HG02884 (cell line): Measurements from ENCODE around the gene TMTC2.
"Not testable (repeated sequence)": the region's sequence is repeated elsewhere in the genome, so short reads cannot be mapped to it uniquely, and the experiment has no call there.

Experiments
- ATAC-seq: cut with Tn5 transposase; IDR thresholded peaks from one replicate; pipeline ENCODE4 v1.9.1; 2021; ENCODE audit warnings: mild to moderate bottlenecking, moderate library complexity; ENCODE audit not compliant: unreplicated experiment

Gene TMTC2

DNA sequence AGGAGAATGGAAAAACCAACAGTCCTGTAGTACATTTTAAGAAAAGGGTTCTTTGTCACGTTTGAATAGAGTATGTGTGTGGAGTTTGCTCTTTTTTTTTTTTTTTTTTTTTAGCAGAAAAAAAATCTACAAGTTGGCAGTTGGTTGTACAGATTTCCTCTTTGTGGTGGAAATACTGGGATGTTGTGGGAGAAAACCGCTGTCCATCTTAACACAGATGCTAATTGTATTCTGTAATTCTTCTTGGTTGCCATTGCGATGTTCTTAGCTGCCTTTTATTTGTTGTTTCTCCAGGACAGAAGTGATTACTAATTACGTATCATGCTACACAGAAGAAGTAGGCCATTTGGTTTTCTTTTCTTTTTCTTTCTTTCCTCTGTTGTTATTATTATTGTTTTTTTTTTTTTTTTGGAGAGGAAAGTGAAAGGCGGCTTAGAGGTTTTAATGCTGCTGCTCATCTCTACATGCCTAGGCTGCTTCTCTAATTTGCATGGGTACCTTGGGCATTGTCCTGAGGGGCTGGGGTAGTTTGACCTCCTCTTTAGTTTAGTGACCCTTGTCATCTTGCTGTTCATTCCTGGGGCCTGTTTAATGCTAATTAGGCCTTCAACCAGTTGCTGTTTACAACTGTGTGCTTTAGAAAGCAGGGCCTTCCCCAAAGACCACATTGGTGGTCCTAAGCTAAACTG is 94.7 kb downstream of the TMTC2 start:
- ATAC-seq = no peak

DNA sequence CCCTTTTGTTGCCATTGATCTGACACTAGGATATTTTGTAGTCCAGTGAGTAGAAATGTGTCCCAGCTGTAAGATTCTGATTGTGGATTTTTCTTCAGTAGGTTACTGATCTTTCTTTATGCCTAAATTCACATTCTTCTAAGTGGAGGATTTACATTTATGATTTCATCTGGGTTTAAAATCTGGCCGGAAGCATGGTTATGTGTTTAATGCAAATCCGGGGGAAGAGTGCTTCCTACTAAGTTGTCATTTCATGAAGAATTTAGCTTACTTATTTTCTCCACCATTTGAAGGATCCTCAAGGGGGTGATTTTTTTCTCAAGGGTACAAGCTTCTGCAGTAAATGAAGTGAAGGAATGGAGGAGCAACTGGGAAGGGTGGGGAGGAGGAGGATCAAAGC is 96.7 kb downstream of the TMTC2 start:
- ATAC-seq = no peak

DNA sequence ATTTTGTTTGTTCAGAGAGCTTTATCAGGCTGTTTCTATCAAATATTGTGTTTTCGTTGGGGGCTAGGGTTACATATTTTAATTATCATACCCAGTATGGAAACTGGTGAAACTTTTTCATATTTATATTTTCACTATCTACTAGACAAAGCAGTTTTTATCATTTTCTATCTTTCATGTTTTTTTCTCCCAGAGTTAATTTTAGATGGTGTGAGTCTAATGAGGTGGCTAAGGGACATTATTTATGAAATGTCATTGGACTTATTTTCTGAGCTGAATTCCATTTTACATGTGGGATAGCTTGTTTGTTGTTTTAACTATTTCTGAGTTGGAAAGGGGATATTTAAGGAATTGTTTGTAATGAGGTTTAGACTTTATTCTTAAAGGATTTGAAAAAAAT is 100.3 kb downstream of the TMTC2 start:
- no peak for ATAC-seq

DNA sequence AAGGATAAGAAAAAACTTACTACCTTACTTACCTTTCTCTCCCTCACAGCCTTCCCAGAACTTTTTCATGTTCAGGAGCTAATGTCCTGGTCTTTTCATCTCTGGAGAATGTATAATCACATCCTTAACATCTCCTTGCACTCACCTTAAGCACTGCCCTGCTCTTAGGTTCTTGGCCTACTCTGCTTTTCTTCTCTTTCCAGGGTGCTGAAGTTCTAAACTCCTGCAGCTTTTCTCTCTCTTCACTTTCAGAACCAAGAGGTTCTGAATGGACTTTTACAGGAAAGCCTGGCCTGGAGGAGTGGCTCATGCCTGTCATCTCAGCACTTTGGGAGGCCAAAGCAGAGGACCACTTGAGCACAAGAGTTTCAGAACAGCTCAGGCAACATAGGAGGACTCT is 101.9 kb downstream of the TMTC2 start:
- no peak for ATAC-seq

DNA sequence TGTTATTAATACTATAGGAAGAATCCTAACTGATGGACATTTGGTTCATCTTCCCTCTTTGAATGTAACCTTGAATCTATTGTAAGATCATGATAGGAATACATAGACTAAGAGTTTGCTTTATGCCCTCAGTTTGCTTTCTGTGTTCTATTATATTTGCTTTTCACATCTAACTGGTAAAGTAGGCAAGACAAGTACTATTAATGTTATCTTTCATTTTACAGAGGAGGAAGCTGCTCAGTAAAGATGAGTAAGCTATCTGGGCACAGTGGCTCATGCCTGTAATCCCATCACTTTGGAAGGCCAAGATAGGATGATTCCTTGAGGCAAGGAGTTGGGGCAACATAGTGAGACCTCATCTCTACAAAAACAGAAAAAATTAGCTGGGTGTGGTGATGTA is 103.0 kb downstream of the TMTC2 start:
- no peak for ATAC-seq

DNA sequence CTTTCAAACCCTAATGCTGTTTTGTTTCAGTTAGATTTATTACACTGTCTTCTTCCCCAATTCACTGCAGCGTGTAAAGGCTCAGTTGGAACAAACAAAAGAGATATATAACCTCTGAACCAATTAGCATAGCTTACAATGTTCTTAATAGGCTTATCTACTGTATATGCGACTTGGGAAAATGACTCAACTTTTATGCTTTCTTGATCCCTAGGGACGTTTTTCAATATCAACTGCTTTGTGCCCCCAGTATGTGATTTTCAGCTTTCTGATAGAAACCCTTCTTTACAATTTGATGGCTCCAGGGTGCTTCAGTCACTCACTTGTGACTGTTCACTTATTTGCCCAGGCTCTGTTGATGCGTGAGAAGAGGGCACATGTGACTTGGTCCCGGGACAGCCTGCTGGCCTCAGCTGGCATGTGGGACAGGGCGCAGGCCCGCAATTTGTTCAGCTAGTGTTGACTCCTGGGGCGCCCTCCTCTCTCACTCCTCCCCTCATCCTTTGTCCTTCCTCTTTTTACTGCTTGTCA is 107.1 kb downstream of the TMTC2 start:
- no peak for ATAC-seq

DNA sequence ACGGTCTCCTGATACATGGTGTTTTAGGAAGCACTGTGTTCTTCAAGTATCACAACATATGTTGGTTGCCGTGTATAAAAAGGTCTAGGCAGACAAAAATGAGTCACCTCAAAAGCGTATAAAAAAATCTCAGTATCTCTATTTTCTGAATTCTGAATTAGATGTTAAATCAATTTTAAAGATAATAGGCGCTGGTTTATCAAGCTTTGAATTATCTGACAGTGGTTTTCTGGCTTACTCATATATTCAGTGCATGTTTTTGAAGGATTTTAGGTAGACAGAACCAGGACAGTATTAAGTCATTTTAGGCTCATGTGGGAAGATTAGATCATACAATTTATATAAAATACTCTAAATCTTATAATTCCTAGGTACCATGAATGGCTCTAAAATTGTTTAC is 110.8 kb downstream of the TMTC2 start:
- ATAC-seq = no peak

DNA sequence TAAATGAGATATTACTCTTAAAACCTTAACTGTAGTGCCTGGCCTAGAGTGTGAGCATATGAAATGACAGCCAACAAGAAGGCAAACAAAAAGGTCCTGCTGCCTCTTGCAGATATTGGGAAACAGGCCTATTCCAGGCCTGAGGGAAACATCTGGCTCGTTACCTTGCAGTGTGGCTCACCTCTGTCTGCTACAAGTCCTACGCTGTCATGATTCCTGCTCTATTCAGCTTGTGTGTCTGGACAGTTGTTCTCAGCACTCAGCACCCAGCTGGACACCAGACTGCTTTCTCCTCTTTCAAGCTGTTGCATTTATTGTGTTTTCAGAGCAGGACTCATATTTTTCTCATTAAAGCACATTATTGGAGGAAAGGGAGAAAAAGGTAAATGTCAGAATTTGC is 113.5 kb downstream of the TMTC2 start:
- no peak for ATAC-seq

DNA sequence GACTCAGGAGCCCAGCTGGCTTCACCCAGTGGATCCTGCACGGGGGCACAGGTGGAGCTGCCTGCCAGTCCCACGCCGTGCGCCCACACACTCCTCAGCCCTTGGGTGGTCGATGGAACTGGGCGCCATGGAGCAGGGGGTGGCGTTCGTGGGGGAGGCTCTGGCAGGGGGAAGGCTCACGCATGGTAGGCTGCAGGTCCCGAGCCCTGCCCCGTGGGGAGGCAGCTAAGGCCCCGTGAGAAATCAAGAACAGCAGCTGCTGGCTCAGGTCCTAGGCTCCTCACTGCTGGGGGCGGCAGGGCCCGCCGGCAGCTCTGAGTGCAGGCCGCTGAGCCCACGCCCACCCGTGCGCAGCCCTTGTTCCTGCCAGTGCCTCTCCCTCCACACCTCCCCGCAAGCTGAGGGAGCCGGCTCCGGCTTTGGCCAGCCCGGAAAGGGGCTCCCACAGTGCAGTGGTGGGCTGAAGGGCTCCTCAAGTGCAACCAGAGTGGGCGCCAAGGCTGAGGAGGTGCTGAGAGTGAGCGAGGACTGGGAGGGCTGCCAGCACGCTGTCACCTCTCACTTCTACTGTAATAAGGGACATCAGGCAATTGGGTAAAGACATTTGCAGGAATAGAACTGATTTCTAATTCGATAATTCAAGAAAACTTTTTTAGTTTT is 115.4 kb downstream of the TMTC2 start:
- ATAC-seq = no peak

DNA sequence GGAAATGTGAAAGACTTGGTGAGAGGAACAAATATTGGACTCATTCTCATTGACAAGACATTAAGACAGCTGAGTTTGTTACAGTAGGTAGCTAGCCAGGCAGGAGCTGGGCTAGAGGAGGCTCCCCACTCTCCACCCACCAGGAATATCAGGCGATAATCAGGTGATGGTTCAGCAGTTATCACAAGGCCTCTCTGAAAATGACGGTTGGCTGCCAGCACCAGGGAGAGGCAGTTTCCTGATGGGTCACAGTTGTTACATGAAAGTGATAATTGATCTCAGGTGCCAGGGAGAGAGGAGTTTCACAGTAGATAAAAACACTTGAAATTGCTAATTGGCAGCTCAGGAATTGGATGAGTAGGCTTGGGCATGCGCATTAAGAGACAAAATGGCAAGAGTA is 116.5 kb downstream of the TMTC2 start:
- ATAC-seq = no peak

DNA sequence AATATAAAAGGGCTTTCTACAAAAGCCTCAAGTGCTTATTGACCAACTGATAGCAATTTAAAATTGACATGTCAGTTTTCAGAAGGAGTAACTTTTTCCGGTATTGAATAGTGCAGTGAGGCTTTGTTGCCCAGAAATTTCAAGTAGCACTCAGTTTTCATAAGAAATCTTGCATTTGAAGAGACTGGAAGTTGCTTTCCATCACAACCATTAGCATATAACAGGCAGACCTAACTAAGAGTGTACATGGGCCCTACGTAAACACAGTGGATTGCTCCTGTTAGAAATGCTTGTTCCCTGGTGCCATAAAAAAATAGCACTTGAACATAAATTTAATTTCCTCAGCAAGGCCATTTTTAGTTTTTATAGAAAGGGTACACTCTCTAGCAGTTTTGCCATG is 117.9 kb downstream of the TMTC2 start:
- no peak for ATAC-seq

DNA sequence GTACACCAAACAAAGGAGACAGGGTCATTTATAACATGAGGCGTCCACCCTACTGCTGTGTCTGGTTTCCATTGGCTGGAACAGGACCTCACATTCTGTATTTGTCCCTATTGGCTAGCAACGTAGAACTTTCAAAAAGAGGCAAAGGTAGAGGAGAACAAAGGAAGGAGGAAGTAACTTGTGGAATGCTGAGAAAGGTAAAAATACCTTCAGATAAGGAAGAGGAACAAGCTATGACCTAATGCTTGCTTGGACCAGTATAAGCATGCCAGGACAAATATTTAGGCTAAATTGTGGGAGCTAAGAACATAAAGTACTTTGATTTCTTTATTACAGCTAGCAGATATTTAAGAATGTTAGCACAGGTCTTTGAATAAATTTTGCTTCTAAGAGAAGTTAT is 118.3 kb downstream of the TMTC2 start:
- ATAC-seq = not testable (repeated sequence)

DNA sequence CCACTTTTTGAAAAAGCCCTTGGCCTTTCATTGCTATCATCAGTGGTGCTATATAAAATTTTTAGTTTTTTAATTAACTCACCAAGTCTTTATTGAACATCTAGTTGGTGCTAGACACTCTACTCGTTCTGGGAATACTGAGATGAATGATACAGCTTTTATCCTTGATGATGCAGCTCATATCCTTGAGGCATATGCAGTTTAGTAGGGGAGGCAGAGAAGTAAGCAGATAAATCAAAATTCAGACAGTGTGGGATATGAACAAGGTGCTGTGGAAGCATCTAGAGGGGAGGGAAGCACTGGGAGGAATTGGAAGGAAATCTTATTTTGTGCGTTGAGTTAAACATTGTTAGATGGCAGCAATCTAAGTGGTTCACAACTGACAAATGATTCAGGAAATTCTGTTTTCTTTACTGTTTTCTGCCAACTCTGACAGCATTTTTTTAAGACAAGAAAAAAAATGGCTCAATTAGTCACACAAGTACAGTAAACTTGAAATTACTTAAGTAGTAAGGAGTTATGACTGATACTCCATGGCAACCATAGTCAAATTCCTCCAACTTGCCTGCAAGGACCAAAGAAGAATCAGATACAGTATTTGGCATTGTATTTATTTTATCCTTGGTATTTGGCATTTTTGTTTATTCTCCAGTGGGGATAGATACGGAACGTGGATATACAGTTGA is 119.2 kb downstream of the TMTC2 start:
- no peak for ATAC-seq

DNA sequence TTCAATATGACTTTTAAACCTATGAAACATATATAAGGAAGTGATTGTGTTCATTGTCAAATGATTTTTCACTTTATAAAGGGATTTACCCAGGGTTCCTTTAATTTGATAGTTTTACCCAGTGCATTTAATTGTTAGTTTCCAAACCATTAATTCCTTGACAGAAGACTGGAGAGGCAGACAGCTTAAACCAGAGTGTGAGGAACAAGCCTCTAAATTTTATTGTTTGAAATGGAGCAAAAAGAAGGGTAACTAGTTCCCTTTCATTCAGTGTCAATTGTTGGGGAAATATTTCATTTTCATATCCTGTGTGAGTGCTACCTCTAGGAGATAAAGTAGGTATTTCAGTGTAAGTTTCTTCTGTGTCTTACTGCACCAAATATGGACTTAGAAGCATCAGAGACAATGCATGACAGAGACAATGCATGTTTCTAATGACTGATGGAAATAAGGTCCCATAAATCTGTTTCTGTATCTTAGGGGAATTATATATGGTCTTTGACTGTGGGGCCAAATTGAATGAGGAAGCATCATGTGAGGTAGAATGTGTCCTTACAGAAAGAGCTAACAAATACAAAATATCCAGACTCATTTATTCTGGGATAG is 120.5 kb downstream of the TMTC2 start:
- ATAC-seq = no peak

DNA sequence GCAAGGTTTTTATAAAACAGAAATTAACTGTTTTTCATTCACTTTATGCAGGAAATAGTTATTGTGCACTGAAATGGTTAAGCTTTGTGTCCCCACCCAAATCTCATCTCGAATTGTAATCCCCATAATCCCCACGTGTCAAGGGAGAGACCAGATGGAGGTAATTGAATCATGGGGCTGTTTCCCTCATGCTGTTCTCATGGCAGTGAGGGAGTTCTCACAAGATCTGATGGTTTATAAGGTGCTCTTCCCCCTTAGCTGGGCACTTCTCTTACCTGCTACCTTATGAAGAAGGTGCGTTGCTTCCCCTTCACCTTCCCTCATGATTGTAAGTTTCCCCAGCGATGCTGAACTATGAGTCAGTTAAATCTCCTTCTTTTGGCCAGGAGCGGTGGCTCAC is 123.9 kb downstream of the TMTC2 start:
- no peak for ATAC-seq

DNA sequence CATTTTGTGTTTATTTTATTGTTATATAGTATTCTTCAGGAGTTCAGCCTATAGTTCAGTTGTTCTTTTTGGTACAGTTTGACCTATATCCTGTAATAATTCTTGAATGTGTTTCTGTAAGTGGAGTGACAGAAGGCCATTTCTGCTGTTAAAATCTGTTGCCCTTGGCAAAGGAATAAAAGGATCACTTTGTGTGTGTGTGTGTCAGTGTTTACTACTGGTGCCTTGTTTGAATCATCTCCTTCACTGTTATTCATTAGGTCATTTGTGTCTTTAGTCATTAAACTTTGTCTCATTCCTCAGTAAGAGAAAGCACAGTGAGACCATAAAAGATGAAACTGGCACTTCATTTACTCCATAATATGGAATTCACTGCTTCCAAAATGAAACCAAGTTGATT is 130.7 kb downstream of the TMTC2 start:
- ATAC-seq = no peak

DNA sequence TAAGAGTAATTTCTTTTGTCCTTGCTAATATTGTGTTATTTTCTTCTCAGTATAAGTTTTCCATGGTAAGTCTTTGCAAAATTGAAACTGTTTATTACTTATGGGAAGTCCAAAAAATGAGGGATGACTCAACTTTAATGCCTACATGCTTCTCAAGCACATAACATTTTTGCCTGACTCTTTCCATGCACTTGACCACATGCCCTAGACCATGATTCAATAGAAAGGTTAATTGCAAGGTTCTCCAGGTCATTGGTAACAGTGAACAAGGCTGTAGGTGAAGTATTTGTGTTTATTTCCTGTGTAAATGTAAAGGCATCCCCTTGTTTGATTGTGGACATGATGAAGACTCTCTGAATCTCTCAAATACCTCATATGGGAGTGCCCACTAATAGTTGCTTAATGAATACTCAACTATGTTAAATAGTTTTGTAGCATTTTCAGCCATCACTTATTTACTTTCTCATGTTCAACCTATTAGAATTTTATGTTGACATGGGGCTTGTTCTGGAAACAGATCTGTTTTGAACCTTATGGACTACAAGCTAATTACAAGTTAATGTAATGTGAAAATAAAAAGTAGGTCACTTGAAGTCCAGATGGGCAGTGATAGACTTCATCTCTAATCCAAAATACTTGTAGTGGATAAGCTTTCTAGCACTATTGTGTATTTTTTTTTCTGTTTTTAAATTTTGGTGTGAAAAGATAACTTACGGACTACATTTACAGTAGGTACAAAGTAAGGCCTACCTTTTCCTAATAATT is 131.7 kb downstream of the TMTC2 start:
- ATAC-seq = no peak

DNA sequence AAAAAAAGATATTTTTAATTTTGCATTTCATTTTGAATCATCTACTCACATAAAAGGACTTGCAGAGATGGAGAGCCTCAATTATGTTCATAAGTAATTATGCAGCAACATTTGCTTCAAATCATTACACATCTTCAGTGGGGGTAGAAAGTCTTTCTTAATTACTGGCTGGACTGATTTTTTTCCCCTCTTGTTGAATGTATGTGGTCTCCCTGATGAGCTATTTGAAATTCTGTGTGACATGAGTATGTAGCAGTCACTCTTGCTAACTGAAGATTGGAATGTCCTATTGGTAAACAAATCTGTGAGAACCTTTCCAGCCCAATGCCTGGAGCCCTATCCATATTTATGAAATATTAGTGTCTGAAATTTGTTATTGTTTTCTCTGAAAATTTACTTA is 139.8 kb downstream of the TMTC2 start:
- ATAC-seq = no peak

DNA sequence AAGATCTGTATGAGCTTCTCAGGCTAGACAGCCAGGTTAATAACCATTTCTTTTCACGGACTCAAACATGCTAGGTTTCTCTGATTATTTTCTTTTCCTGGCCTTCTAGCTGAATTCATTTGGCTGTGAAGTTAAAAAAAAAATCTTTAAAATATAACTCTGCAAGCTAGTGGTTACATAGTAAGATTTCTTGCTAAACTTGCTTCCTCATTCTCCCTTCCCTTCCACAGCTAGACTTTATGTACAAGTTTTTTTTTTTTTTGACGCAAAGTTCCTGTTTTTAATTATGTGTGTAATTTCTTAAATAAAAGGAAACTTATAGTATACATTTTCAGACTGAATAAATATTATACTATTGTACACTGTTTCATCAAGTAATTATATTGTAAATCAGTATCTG is 145.4 kb downstream of the TMTC2 start:
- ATAC-seq = no peak

DNA sequence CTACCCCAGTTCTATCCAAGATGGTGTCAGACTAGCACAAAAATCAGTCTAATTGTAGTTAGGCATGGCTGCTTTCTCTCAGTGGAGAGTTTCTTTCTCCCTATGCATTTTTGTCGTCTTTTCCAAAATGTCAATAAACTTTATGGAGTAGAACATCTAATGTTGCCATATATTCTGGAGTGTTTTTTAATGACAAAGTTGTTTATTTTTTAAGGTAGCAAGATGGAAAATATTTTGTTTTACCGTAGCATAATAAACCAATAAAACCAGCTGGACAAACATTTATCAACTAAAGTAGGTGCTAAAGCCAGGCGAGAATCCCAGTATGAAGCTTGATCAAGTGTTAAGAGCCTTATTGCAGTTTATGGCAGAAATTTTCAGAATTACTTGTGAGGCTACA is 146.3 kb downstream of the TMTC2 start:
- no peak for ATAC-seq

DNA sequence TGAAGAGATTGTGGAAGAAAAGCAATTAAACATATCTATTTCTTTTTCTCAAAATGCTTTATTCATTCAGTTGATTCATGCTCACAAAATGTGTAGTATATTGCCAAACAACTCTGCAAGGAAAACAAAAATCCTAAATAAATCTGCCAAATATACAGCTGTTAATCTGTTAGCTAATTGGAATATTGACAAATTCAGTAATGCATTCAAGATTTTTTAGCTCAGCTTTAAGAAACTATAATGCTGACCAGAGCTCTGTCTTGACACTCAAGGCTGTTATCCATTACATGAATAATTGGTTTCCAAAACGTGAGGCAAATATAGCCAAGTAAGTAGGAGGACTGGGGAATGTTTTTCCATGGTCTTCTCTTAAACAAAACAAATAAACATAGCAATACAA is 146.8 kb downstream of the TMTC2 start:
- no peak for ATAC-seq
